Colonic mucosa (tissue), 4 donors: ENCODE data around the gene CTDSP1. TPM values are rescaled to one million over a fixed set of nuclear protein-coding genes. Genes with fewer than 3 reads are reported as not detected.

Experiments used
- DNase-seq: peaks from one replicate; pipeline ENCODE4 v3.0.0-alpha.2; 2020
- H3K27ac ChIP-seq: fragments of 200-600 bp; one replicate; pipeline ENCODE4 v1.8.0; 2021
- H3K27me3 ChIP-seq: fragments of 200-600 bp; one replicate; pipeline ENCODE4 v1.8.0; 2021
- H3K36me3 ChIP-seq: fragments of 200-600 bp; one replicate; pipeline ENCODE4 v1.8.0; 2021
- H3K4me1 ChIP-seq: fragments of 200-600 bp; one replicate; pipeline ENCODE4 v1.8.0; 2021; ENCODE audit warnings: mild to moderate bottlenecking
- H3K4me3 ChIP-seq: fragments of 200-600 bp; one replicate; pipeline ENCODE4 v1.8.0; 2021
- H3K9ac ChIP-seq, 2 donors: one replicate each; pipeline ENCODE4 v1.7.0; 2013; ENCODE audit warnings: control low read depth in 2 of 2, low read depth in 2 of 2, low read length in 2 of 2
- H3K9me3 ChIP-seq: fragments of 200-600 bp; one replicate; pipeline ENCODE4 v1.8.0; 2021
- intact Hi-C: fragments of 100-400 bp; cut with DNase I; formaldehyde crosslinking; loops from one replicate; pipeline ENCODE4 v1.14.1; 2022
- total RNA-seq, 2 donors: library from RNA; stranded (reverse); fragmentation: NEBNext Ultra II Directional in 1 of 2; extraction: Animal tissue kit (Norgen Biotek cat#: 25700) in 1 of 2; gene quantifications; one replicate each; pipeline ENCODE4 v1.2.1, GENCODE V29; 2021
- TF ChIP-seq, protein P1 (sequence below): fragments of 200-600 bp; IDR thresholded peaks from one replicate; pipeline ENCODE4 v1.8.0; 2022; ENCODE audit warnings: antibody characterized with exemption, mild to moderate bottlenecking
- donor health status: healthy.
- donor health status: DM: no; HTN: no; CAD: no.
- donor health status: DM: no; HTN: no; CAD: no.

CTDSP1 gene
- total RNA-seq, 2 donors from 2014 or later = 137 to 150 TPM

DNA sequence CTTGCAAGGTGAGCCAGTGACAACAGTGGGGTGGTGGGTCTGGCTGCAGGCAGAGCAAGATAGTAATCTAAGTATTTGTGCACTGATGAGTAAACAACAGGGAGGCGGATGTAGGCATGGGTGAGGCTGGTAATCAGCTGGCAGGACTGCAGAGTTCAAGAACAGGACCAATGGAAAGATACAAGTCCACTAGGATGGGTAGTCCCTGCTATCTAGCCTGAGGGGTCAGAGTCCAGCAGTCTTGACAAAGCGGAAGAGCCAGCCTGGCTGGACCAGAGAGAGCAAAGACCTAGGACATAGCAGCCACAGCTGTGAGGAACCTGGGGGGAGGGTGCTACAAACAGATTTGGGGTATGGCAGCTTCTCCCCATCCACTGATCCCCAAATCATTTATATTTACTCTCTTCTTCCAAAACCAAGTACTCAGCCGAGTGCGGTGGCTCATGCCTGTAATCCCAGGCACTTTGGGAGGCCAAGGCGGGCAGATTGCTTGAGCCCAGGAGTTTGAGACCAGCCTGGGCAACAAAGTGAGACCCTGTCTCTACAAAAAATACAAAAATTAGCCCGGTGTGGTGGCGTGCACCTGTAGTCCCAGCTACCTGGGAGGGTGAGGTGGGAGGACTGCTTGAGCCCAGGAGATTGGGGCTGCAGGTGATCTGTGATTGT is 45.2 kb downstream of the CTDSP1 start:
- Histone ChIP-seq H3K27ac (peak overlapping the region; percentile 58), H3K9ac (no peak overlapping the region), H3K36me3 (no peaks in the 10 kb centered on the region), H3K9me3 (no peaks in the 10 kb centered on the region), H3K4me3 (no peak overlapping the region), H3K4me1 (no peaks in the 10 kb centered on the region), H3K27me3 (no peaks in the 10 kb centered on the region)
- intact Hi-C loops = no loop called here
- DNase-seq = peak; percentile 80
- TF ChIP-seq, protein P1, sequence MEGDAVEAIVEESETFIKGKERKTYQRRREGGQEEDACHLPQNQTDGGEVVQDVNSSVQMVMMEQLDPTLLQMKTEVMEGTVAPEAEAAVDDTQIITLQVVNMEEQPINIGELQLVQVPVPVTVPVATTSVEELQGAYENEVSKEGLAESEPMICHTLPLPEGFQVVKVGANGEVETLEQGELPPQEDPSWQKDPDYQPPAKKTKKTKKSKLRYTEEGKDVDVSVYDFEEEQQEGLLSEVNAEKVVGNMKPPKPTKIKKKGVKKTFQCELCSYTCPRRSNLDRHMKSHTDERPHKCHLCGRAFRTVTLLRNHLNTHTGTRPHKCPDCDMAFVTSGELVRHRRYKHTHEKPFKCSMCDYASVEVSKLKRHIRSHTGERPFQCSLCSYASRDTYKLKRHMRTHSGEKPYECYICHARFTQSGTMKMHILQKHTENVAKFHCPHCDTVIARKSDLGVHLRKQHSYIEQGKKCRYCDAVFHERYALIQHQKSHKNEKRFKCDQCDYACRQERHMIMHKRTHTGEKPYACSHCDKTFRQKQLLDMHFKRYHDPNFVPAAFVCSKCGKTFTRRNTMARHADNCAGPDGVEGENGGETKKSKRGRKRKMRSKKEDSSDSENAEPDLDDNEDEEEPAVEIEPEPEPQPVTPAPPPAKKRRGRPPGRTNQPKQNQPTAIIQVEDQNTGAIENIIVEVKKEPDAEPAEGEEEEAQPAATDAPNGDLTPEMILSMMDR = no peak

DNA sequence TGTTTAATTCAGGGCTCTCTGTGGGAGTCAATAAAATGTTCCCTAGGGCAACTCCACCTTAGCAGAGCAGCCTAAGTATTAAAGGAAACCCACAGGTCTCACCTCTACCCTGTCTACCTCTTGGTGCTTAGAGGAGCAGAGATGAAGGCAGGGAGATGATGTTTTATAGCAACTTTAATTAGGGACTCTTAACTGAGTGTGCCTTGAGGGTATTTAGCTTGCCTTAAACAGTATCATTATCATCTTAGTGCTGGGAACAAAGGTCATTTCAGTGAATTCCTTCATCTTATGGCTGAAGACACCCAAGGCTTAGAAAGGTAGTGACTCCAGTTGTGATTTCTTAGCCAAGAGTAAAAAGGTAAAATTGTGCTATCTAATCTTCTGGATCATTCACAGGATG is 45.9 kb downstream of the CTDSP1 start:
- H3K4me1 ChIP-seq = no peaks in the 10 kb centered on the region
- TF ChIP-seq, protein P1 = no peak
- DNase-seq = no peak
- intact Hi-C loops = no loop called here
- H3K36me3 ChIP-seq = no peaks in the 10 kb centered on the region
- H3K27me3 ChIP-seq = no peaks in the 10 kb centered on the region
- H3K27ac ChIP-seq = peak overlapping the region; percentile 19
- H3K4me3 ChIP-seq = no peak overlapping the region
- no peak overlapping the region for H3K9ac ChIP-seq
- no peaks in the 10 kb centered on the region for H3K9me3 ChIP-seq

DNA sequence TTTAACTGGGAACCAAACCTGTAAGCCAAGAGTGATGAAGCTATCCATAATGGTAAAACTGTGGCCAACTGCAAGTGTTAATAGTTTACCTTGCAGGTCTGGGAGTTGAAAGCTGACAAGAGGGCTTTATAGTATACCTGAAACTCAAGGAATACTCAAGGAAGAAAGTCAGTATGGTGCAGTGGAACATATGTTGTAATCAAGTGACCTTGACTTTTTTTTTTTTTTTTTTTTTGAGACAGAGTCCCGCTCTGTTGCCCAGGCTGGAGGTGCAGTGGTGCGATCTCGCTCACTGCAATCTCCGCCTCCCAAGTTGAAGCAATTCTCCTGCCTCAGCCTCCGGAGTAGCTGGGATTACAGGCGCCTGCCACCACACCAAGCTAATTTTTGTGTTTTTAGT is 46.9 kb downstream of the CTDSP1 start:
- Histone ChIP-seq H3K9me3 (no peaks in the 10 kb centered on the region), H3K27me3 (no peaks in the 10 kb centered on the region), H3K9ac (no peak overlapping the region), H3K4me1 (no peaks in the 10 kb centered on the region), H3K36me3 (no peaks in the 10 kb centered on the region), H3K4me3 (no peak overlapping the region), H3K27ac (no peak overlapping the region)
- intact Hi-C loops = no loop called here
- DNase-seq = no peak
- TF ChIP-seq, protein P1 = no peak

- DNase-seq = no peak
- no peak overlapping the region for H3K9ac ChIP-seq
- H3K27me3 ChIP-seq = no peaks in the 10 kb centered on the region
- TF ChIP-seq, protein P1 = no peak
- no peaks in the 10 kb centered on the region for H3K9me3 ChIP-seq
- H3K27ac ChIP-seq = no peak overlapping the region
- intact Hi-C loops = no loop called here
- no peaks in the 10 kb centered on the region for H3K4me1 ChIP-seq
- no peak overlapping the region for H3K4me3 ChIP-seq
- no peaks in the 10 kb centered on the region for H3K36me3 ChIP-seq
Observed at GRCh38 chr2:218447072-218447471, 47.4 kb downstream of the CTDSP1 start.

- H3K9me3 ChIP-seq = no peaks in the 10 kb centered on the region
- no peak overlapping the region for H3K9ac ChIP-seq
- intact Hi-C loops = no loop called here
- no peaks in the 10 kb centered on the region for H3K36me3 ChIP-seq
- H3K27me3 ChIP-seq = no peaks in the 10 kb centered on the region
- H3K27ac ChIP-seq = peak overlapping the region; percentile 8
- H3K4me1 ChIP-seq = no peaks in the 10 kb centered on the region
- H3K4me3 ChIP-seq = no peak overlapping the region
- TF ChIP-seq, protein P1 = no peak
- DNase-seq = peak; percentile 66
Observed at GRCh38 chr2:218448934-218449333, 49.3 kb downstream of the CTDSP1 start.
